Heart left ventricle (tissue), 16 donors: ENCODE results near the gene OSTM1. TPM values are rescaled to one million over a fixed set of nuclear protein-coding genes. Genes with fewer than 3 reads are reported as not detected.

Source experiments
- ATAC-seq, 4 donors: fragments of 200-7000 bp; cut with Tn5 transposase; one replicate each; pipeline ENCODE4 v1.9.1; 2020 to 2022; ENCODE audit warnings: moderate library complexity in 4 of 4, mild to moderate bottlenecking in 3 of 4, moderate number of reproducible peaks in 1 of 4
- DNase-seq, 5 donors: peaks; one replicate each; pipeline ENCODE4 v3.0.0-alpha.2; 2020
- H3K27ac ChIP-seq, 12 donors: fragments of 200-600 bp; sonication (generic) in 4 of 12; one replicate each; pipeline versions ENCODE4 v1.5.0 to v1.8.0; 2016 to 2022; ENCODE audit warnings: mild to moderate bottlenecking in 2 of 12
- H3K27me3 ChIP-seq, 9 donors: fragments of 200-600 bp; sonication (generic) in 2 of 9; one replicate each; pipeline versions ENCODE4 v1.5.1 to v1.8.0; 2016 to 2022; ENCODE audit warnings: mild to moderate bottlenecking in 3 of 9
- H3K36me3 ChIP-seq, 9 donors: fragments of 200-600 bp; sonication (generic) in 2 of 9; one replicate each; pipeline versions ENCODE4 v1.5.0 to v1.8.0; 2018 to 2022; ENCODE audit warnings: mild to moderate bottlenecking in 2 of 9
- H3K4me1 ChIP-seq, 12 donors: fragments of 200-600 bp; sonication (generic) in 4 of 12; one replicate each; pipeline versions ENCODE4 v1.5.0 to v1.8.0; 2016 to 2022; ENCODE audit warnings: mild to moderate bottlenecking in 3 of 12
- H3K4me3 ChIP-seq, 12 donors: fragments of 200-600 bp; sonication (generic) in 4 of 12; one replicate each; pipeline versions ENCODE4 v1.5.0 to v1.8.0; 2017 to 2022; ENCODE audit warnings: mild to moderate bottlenecking in 9 of 12, moderate library complexity in 4 of 12
- H3K9me3 ChIP-seq, 12 donors: fragments of 200-600 bp; sonication (generic) in 4 of 12; one replicate each; pipeline versions ENCODE4 v1.5.0 to v1.8.0; 2016 to 2022; ENCODE audit warnings: mild to moderate bottlenecking in 1 of 12
- CTCF ChIP-seq, 12 donors: fragments of 200-600 bp; sonication (generic) in 4 of 12; IDR thresholded peaks; one replicate each; pipeline versions ENCODE4 v1.5.0 to v1.8.0; 2018 to 2022; ENCODE audit warnings: antibody characterized with exemption in 12 of 12, mild to moderate bottlenecking in 5 of 12
- POLR2A ChIP-seq, 2 donors: fragments of 450-650 bp; IDR thresholded peaks; one replicate each; pipeline ENCODE4 v1.6.1; 2017; ENCODE audit warnings: antibody characterized with exemption in 2 of 2, mild to moderate bottlenecking in 2 of 2, moderate library complexity in 2 of 2
- WGBS, 4 donors: extraction: QIAGEN DNeasy Blood & Tissue Kit in 2 of 4; methylation state at CpG; one replicate each; pipeline versions ENCODE4 v1.1.5 to v1.1.7; 2013 to 2018; 5-methylcytosine and 5-hydroxymethylcytosine counted together
- intact Hi-C, 10 donors: fragments of 100-400 bp; cut with DNase I; formaldehyde crosslinking; loops; one replicate each; pipeline versions ENCODE4 v1.11.1 to v1.14.2; 2022
- polyA plus RNA-seq, 2 donors: library from polyadenylated mRNA; stranded (reverse); fragments of 200-250 nt; gene quantifications; one replicate each; pipeline ENCODE4 v1.2.3, GENCODE V29; 2013
- total RNA-seq, 9 donors: library from RNA; depleted of rRNA in 2 of 9; stranded (reverse); fragments of >200 nt in 2 of 9; fragmentation: NEBNext Ultra II Directional in 3 of 9; extraction: Animal tissue kit (Norgen Biotek cat#: 25700) in 3 of 9; gene quantifications; one replicate each; pipeline versions ENCODE4 v1.1.0 to v1.2.4, GENCODE V29; 2016 to 2023
- donor health status: ischemic (EF 13 %, LVEDD 7.1; RV severe dilation, severe dysfunction).
- donor health status: healthy with polysubstance abuse.
- donor health status: DM: no; HTN: yes; CAD: no.
- donor health status: DM: no; HTN: no; CAD: no.
- donor health status: ischemic (EF 25% LVEDD 6.9; RV normal size, moderate dysfunction).
- donor health status: ischemic (EF 25% LVEDD 5.7; RV mildly dilated, moderate dysfunction).
- donor health status: healthy.
- donor health status: DM: yes; HTN: yes; CAD: no.
- donor health status: ischemic (EF 35%, LVEDD 5.7; RV mildly dilated, moderate dysfunction).
- donor health status: nonischemic (EF 11% LVEDD 7.7; RV severe dilation, severe dysfunction).
- donor health status: DM: yes; HTN: yes; CAD: no.
- donor health status: PGD.
- donor health status: ischemic (EF 29% LVEDD 5.4; RV normal size, mild dysfunction).
- donor health status: nonischemic (EF 23%, LVEDD 6.1; RV moderate dilation, normal function).

The OSTM1 gene
- total and polyA plus RNA-seq, 11 donors, result 19.0 to 69.3 (median 45.2) TPM

GRCh38 chr6:107991772-107992550, 82.6 kb downstream of the OSTM1 start:
- no peak for ATAC-seq
- 79 to 85% (median 80%) methylated on average over 9 of the region's 9 CpGs for WGBS, 4 donors
- intact Hi-C loops, result no loop called here

More at GRCh38 chr6:107991772-107992550, 82.6 kb downstream of the OSTM1 start:
- no peak overlapping the region for H3K27ac ChIP-seq
- no peak for DNase-seq
- no peaks in the 10 kb centered on the region for H3K9me3 ChIP-seq
- H3K4me1 ChIP-seq, result no peaks in the 10 kb centered on the region
- H3K4me3 ChIP-seq, result no peak overlapping the region
- TF ChIP-seq CTCF (IDR thresholded peaks at IDR 0.05), result no peak
- TF ChIP-seq POLR2A (IDR thresholded peaks at IDR 0.05), result no peak
- H3K27me3 ChIP-seq, result no peaks in the 10 kb centered on the region
- H3K36me3 ChIP-seq, result no peaks in the 10 kb centered on the region

Other genes with a start within 250 kb of the OSTM1 start
- gene SEC63, start 116.5 kb downstream of the OSTM1 start, total RNA-seq, result 10 to 100 TPM; 15.3 to 64.9 (median 56.0) TPM
- gene SEC63, start 116.5 kb downstream of the OSTM1 start, polyA plus RNA-seq, result 10 to 100 TPM; 20.5 to 25.0 TPM
- not detected for gene NR2E1, start 91.3 kb upstream of the OSTM1 start, total RNA-seq
- not detected for gene NR2E1, start 91.3 kb upstream of the OSTM1 start, polyA plus RNA-seq
- gene SNX3, start 186.3 kb upstream of the OSTM1 start, total RNA-seq, result 100 to 1,000 TPM; 180 to 259 (median 241) TPM
- gene SNX3, start 186.3 kb upstream of the OSTM1 start, polyA plus RNA-seq, result 100 to 1,000 TPM; 214 to 229 TPM
- gene AFG1L, start 220.3 kb upstream of the OSTM1 start, total RNA-seq, result 10 to 100 TPM in 6 of 9 donors, 1 to 10 TPM in 3; 1.9 to 16.6 (median 11.1) TPM
- 1 to 10 TPM; 3.0 to 5.3 TPM for gene AFG1L, start 220.3 kb upstream of the OSTM1 start, polyA plus RNA-seq